Endothelial cell (in vitro differentiated cells): ENCODE data around the gene CPEB3. TPM values are rescaled to one million over a fixed set of nuclear protein-coding genes. Genes with fewer than 3 reads are reported as not detected.
"Not testable (repeated sequence)": the region's sequence is repeated elsewhere in the genome, so short reads cannot be mapped to it uniquely, and the experiment has no call there.

Experiments
- DNase-seq: peaks from one replicate; pipeline ENCODE4 v3.0.0; 2021; ENCODE audit warnings: low spot score
- H3K27ac Mint-ChIP-seq: one replicate; pipeline ENCODE4 v1.8.0; 2021; ENCODE audit warnings: mixed read lengths, inconsistent platforms; ENCODE audit not compliant: unreplicated experiment
- H3K27me3 Mint-ChIP-seq: one replicate; pipeline ENCODE4 v1.8.0; 2021; ENCODE audit warnings: mild to moderate bottlenecking, moderate library complexity, mixed read lengths, inconsistent platforms; ENCODE audit not compliant: unreplicated experiment
- H3K36me3 Mint-ChIP-seq: one replicate; pipeline ENCODE4 v1.8.0; 2021; ENCODE audit warnings: mild to moderate bottlenecking, low read depth, mixed read lengths, inconsistent platforms; ENCODE audit not compliant: unreplicated experiment
- H3K4me1 Mint-ChIP-seq: one replicate; pipeline ENCODE4 v1.8.0; 2021; ENCODE audit warnings: mild to moderate bottlenecking, mixed read lengths, inconsistent platforms; ENCODE audit not compliant: unreplicated experiment
- H3K4me3 Mint-ChIP-seq: one replicate; pipeline ENCODE4 v1.8.0; 2021; ENCODE audit warnings: mild to moderate bottlenecking, mixed read lengths, inconsistent platforms; ENCODE audit not compliant: unreplicated experiment
- H3K9me3 Mint-ChIP-seq: one replicate; pipeline ENCODE4 v1.8.0; 2021; ENCODE audit warnings: mixed read lengths, inconsistent platforms; ENCODE audit not compliant: unreplicated experiment
- CTCF ChIP-seq: fragments of 200-600 bp; sonication (generic); IDR thresholded peaks from one replicate; pipeline ENCODE4 v1.5.0; 2021; ENCODE audit warnings: antibody characterized with exemption; ENCODE audit not compliant: unreplicated experiment
- total RNA-seq: library from RNA; stranded (reverse); fragmentation: NEBNext Ultra II Directional; extraction: Animal tissue kit (Norgen Biotek cat#: 25700); gene quantifications from one replicate; pipeline ENCODE4 v1.2.1, GENCODE V29; 2021; ENCODE audit not compliant: unreplicated experiment

The CPEB3 gene
- total RNA-seq, 1 donor from 2014 or later = 2.4 TPM

- no peaks in the 10 kb centered on the region for H3K27me3 Mint-ChIP-seq
- no peak overlapping the region for H3K4me3 Mint-ChIP-seq
- peaks cover 4% of the 10 kb centered on the region for H3K4me1 Mint-ChIP-seq
- TF ChIP-seq CTCF = no peak
- H3K9me3 Mint-ChIP-seq = no peaks in the 10 kb centered on the region
- no peak overlapping the region for H3K27ac Mint-ChIP-seq
- H3K36me3 Mint-ChIP-seq = no peaks in the 10 kb centered on the region
- no peak for DNase-seq
Measured at GRCh38 chr10:92052088-92052487, 238.8 kb downstream of the CPEB3 start.

DNA sequence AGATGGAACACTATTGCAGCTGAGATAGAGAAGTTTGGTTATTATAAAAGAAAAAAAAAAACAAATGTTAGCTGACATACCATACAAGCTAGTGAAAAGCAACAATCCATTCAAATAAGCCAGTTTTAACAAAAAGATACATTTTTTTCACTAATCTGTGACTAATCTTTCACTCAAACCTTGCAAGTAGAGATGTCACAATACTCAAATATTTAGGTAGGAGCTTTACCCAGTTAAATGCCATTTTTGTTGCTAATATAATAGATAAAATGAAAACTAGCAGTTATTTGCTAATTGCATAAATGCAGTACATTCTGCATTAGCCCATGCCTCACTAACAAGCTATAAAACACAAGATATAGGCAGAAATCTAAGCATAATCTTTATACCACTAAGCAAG lies 243.7 kb downstream of the CPEB3 start:
- Mint-ChIP-seq H3K4me3 (no peak overlapping the region), H3K36me3 (no peaks in the 10 kb centered on the region), H3K27me3 (peaks cover 5% of the 10 kb centered on the region), H3K4me1 (peaks cover 4% of the 10 kb centered on the region), H3K9me3 (no peaks in the 10 kb centered on the region), H3K27ac (no peak overlapping the region)
- no peak for DNase-seq
- TF ChIP-seq CTCF = no peak

GRCh38 chr10:92045641-92046106 lies 245.2 kb downstream of the CPEB3 start:
- no peak overlapping the region for H3K27ac Mint-ChIP-seq
- H3K36me3 Mint-ChIP-seq = no peaks in the 10 kb centered on the region
- H3K27me3 Mint-ChIP-seq = peaks cover 5% of the 10 kb centered on the region
- peaks cover 4% of the 10 kb centered on the region for H3K4me1 Mint-ChIP-seq
- DNase-seq = peak; percentile 29
- no peak overlapping the region for H3K4me3 Mint-ChIP-seq
- no peak for TF ChIP-seq CTCF
- H3K9me3 Mint-ChIP-seq = no peaks in the 10 kb centered on the region

GRCh38 chr10:92042541-92042940 lies 248.3 kb downstream of the CPEB3 start:
- TF ChIP-seq CTCF = no peak
- no peaks in the 10 kb centered on the region for H3K9me3 Mint-ChIP-seq
- peaks cover 5% of the 10 kb centered on the region for H3K27me3 Mint-ChIP-seq
- no peaks in the 10 kb centered on the region for H3K36me3 Mint-ChIP-seq
- no peaks in the 10 kb centered on the region for H3K4me1 Mint-ChIP-seq
- H3K27ac Mint-ChIP-seq = no peak overlapping the region
- no peak for DNase-seq
- H3K4me3 Mint-ChIP-seq = no peak overlapping the region

DNA sequence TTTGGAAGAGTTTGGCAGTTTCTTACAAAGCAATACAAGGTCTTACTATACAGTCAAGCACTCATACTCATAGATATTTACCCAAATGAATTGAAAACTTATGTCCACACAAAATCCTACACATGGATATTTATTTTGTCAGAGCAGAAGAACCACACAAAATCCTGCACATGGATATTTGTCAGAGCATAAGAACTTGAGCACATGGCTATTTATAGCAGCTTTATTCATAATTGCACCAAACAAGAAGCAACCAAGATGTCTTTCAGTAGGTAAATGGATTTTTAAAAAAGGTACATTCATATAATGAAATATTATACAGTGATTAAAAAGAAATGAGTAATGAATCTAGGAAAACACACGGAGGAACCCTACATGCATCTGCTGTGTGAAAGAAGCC lies 251.9 kb downstream of the CPEB3 start:
- H3K36me3 Mint-ChIP-seq = peaks cover 2% of the 10 kb centered on the region
- TF ChIP-seq CTCF = no peak
- no peaks in the 10 kb centered on the region for H3K9me3 Mint-ChIP-seq
- no peak overlapping the region for H3K4me3 Mint-ChIP-seq
- no peaks in the 10 kb centered on the region for H3K4me1 Mint-ChIP-seq
- peaks cover 2% of the 10 kb centered on the region for H3K27me3 Mint-ChIP-seq
- H3K27ac Mint-ChIP-seq = no peak overlapping the region
- DNase-seq = no peak

GRCh38 chr10:92033070-92033469 lies 257.8 kb downstream of the CPEB3 start:
- H3K4me1 Mint-ChIP-seq, H3K36me3 Mint-ChIP-seq, H3K9me3 Mint-ChIP-seq: not testable (repeated sequence)

More at GRCh38 chr10:92033070-92033469, 257.8 kb downstream of the CPEB3 start:
- H3K27me3 Mint-ChIP-seq, DNase-seq, H3K4me3 Mint-ChIP-seq: not testable (repeated sequence)
- H3K27ac Mint-ChIP-seq = peak overlapping the region; percentile 5
